ENCODE data around the gene TRIM9. TPM values are rescaled to one million over a fixed set of nuclear protein-coding genes. Genes with fewer than 3 reads are reported as not detected.

Gene TRIM9
- total RNA-seq, 1 donor from 2014 or later, result under 0.01 TPM

- DNase-seq (ENCODE audit: low read depth) (no peak), FAIRE-seq (peak; percentile 52)
- Histone ChIP-seq H3K4me3 (ENCODE audit: low read depth, low read length) (no peak overlapping the region), H3K27me3 (ENCODE audit: control insufficient read depth, insufficient read depth, low read length) (no peaks in the 10 kb centered on the region), H3K36me3 (ENCODE audit: control insufficient read depth, insufficient read depth, low read length) (no peaks in the 10 kb centered on the region)
- no peak for TF ChIP-seq CTCF (IDR thresholded peaks at IDR 0.05; ENCODE audit: insufficient read depth, low read length, severe bottlenecking)
Observed at GRCh38 chr14:51020024-51020710, 74.7 kb downstream of the TRIM9 start.

- H3K27me3 ChIP-seq (ENCODE audit: control insufficient read depth, insufficient read depth, low read length), result no peaks in the 10 kb centered on the region
- FAIRE-seq (no peak), DNase-seq (ENCODE audit: low read depth) (no peak)
- no peak overlapping the region for H3K4me3 ChIP-seq (ENCODE audit: low read depth, low read length)
- TF ChIP-seq CTCF (IDR thresholded peaks at IDR 0.05; ENCODE audit: insufficient read depth, low read length, severe bottlenecking), result no peak
- no peaks in the 10 kb centered on the region for H3K36me3 ChIP-seq (ENCODE audit: control insufficient read depth, insufficient read depth, low read length)
Observed at GRCh38 chr14:51019089-51019488, 75.8 kb downstream of the TRIM9 start.

- Histone ChIP-seq H3K27me3 (ENCODE audit: control insufficient read depth, insufficient read depth, low read length) (no peaks in the 10 kb centered on the region), H3K36me3 (ENCODE audit: control insufficient read depth, insufficient read depth, low read length) (no peaks in the 10 kb centered on the region), H3K4me3 (ENCODE audit: low read depth, low read length) (no peak overlapping the region)
- no peak for TF ChIP-seq CTCF (IDR thresholded peaks at IDR 0.05; ENCODE audit: insufficient read depth, low read length, severe bottlenecking)
- FAIRE-seq (no peak), DNase-seq (ENCODE audit: low read depth) (no peak)
Observed at GRCh38 chr14:51018521-51018920, 76.4 kb downstream of the TRIM9 start.

- no peaks in the 10 kb centered on the region for H3K27me3 ChIP-seq (ENCODE audit: control insufficient read depth, insufficient read depth, low read length)
- TF ChIP-seq CTCF (IDR thresholded peaks at IDR 0.05; ENCODE audit: insufficient read depth, low read length, severe bottlenecking), result no peak
- FAIRE-seq (no peak), DNase-seq (ENCODE audit: low read depth) (no peak)
- H3K4me3 ChIP-seq (ENCODE audit: low read depth, low read length), result no peak overlapping the region
- H3K36me3 ChIP-seq (ENCODE audit: control insufficient read depth, insufficient read depth, low read length), result no peaks in the 10 kb centered on the region
Observed at GRCh38 chr14:51014625-51015024, 80.3 kb downstream of the TRIM9 start.

- no peaks in the 10 kb centered on the region for H3K27me3 ChIP-seq (ENCODE audit: control insufficient read depth, insufficient read depth, low read length)
- DNase-seq (ENCODE audit: low read depth), result peak; percentile 36
- no peaks in the 10 kb centered on the region for H3K36me3 ChIP-seq (ENCODE audit: control insufficient read depth, insufficient read depth, low read length)
- TF ChIP-seq CTCF (IDR thresholded peaks at IDR 0.05; ENCODE audit: insufficient read depth, low read length, severe bottlenecking), result no peak
- H3K4me3 ChIP-seq (ENCODE audit: low read depth, low read length), result no peak overlapping the region
- no peak for FAIRE-seq
Observed at GRCh38 chr14:51014086-51014485, 80.8 kb downstream of the TRIM9 start.

GRCh38 chr14:51012055-51012454, 82.8 kb downstream of the TRIM9 start:
- no peaks in the 10 kb centered on the region for H3K27me3 ChIP-seq (ENCODE audit: control insufficient read depth, insufficient read depth, low read length)
- FAIRE-seq, result no peak
- no peaks in the 10 kb centered on the region for H3K36me3 ChIP-seq (ENCODE audit: control insufficient read depth, insufficient read depth, low read length)
- TF ChIP-seq CTCF (IDR thresholded peaks at IDR 0.05; ENCODE audit: insufficient read depth, low read length, severe bottlenecking), result no peak
- H3K4me3 ChIP-seq (ENCODE audit: low read depth, low read length), result no peak overlapping the region
- DNase-seq (ENCODE audit: low read depth), result no peak
